Activated CD4-positive, alpha-beta T cell treated with anti-CD3 and anti-CD28 coated beads, Interleukin-2, amount 10 ng/mL, durations not matched to agents 24 days and 14 days (primary cell): ENCODE measurements around the gene EIF3I. TPM values are rescaled to one million over a fixed set of nuclear protein-coding genes. Genes with fewer than 3 reads are reported as not detected.

Experiments used
- DNase-seq: peaks from one replicate; pipeline ENCODE4 v3.0.0; 2022
- H3K27ac Mint-ChIP-seq: one replicate; pipeline ENCODE4 v1.8.0; 2022; ENCODE audit warnings: mild to moderate bottlenecking, mixed read lengths
- H3K27me3 Mint-ChIP-seq: one replicate; pipeline ENCODE4 v1.8.0; 2022; ENCODE audit warnings: mixed read lengths
- H3K36me3 Mint-ChIP-seq: one replicate; pipeline ENCODE4 v1.8.0; 2022; ENCODE audit warnings: low read depth, mild to moderate bottlenecking, mixed read lengths
- H3K4me1 Mint-ChIP-seq: one replicate; pipeline ENCODE4 v1.8.0; 2021; ENCODE audit warnings: mixed read lengths
- H3K4me3 Mint-ChIP-seq: one replicate; pipeline ENCODE4 v1.8.0; 2022; ENCODE audit warnings: mild to moderate bottlenecking, moderate library complexity, mixed read lengths
- H3K9me3 Mint-ChIP-seq: one replicate; pipeline ENCODE4 v1.8.0; 2021; ENCODE audit warnings: mixed read lengths
- intact Hi-C: fragments of 100-400 bp; cut with micrococcal nuclease; formaldehyde crosslinking; loops from one replicate; pipeline ENCODE4 v1.15.1; 2023
- total RNA-seq: library from RNA; stranded (reverse); gene quantifications from 2 replicates; pipeline ENCODE4 v1.2.3, GENCODE V29; 2022

The EIF3I gene
- total RNA-seq = 304 and 341 TPM in 2 replicates

GRCh38 chr1:32221980-32222755, at the start of gene EIF3I, which contains the start of gene TMEM234:
TSS of gene EIF3I (plus strand) at chr1:32222407. CDS start at chr1:32222442, 35 bp downstream.
TSS of gene TMEM234 (minus strand) at chr1:32222353. CDS start at chr1:32222322, 31 bp downstream.
- intact Hi-C loops = loop anchor here (1.0 to 5.0 kb wide), 5 partner anchors 17 to 172 kb away; partner anchors contain the start of genes BSDC1, HDAC1, IQCC and MARCKSL1
- DNase-seq = peak; percentile 98
- Mint-ChIP-seq H3K36me3 (peaks cover 20% of the 10 kb centered on the region), H3K4me3 (peak within 1 kb of the TSS; percentile 94), H3K4me1 (peaks cover 29% of the 10 kb centered on the region), H3K27ac (peak within 1 kb of the TSS; percentile 95), H3K27me3 (no peaks in the 10 kb centered on the region), H3K9me3 (no peaks in the 10 kb centered on the region)

GRCh38 chr1:32172621-32173245, 49.5 kb upstream of the EIF3I start:
- Mint-ChIP-seq H3K36me3 (peaks cover 42% of the 10 kb centered on the region), H3K4me3 (no peak overlapping the region), H3K9me3 (no peaks in the 10 kb centered on the region), H3K4me1 (peaks cover 10% of the 10 kb centered on the region), H3K27ac (no peak overlapping the region), H3K27me3 (no peaks in the 10 kb centered on the region)
- DNase-seq = no peak
- intact Hi-C loops = no loop called here

- no peak for DNase-seq
- Mint-ChIP-seq H3K27ac (peak overlapping the region; percentile 99), H3K36me3 (peaks cover 37% of the 10 kb centered on the region), H3K27me3 (no peaks in the 10 kb centered on the region), H3K4me3 (peak overlapping the region; percentile 98), H3K4me1 (peaks cover 31% of the 10 kb centered on the region), H3K9me3 (no peaks in the 10 kb centered on the region)
- intact Hi-C loops = loop anchor here (1.0 kb wide), 1 partner anchor 71 kb away; no protein-coding TSS in a partner anchor
Observed at GRCh38 chr1:32178380-32179192, 43.6 kb upstream of the EIF3I start.

GRCh38 chr1:32179193-32179442, 43.1 kb upstream of the EIF3I start:
- Mint-ChIP-seq H3K27ac (peak overlapping the region; percentile 99), H3K27me3 (no peaks in the 10 kb centered on the region), H3K36me3 (peaks cover 41% of the 10 kb centered on the region), H3K9me3 (no peaks in the 10 kb centered on the region), H3K4me1 (peaks cover 35% of the 10 kb centered on the region), H3K4me3 (peak overlapping the region; percentile 98)
- intact Hi-C loops = loop anchor here (1.0 kb wide), 1 partner anchor 72 kb away; no protein-coding TSS in a partner anchor
- DNase-seq = no peak

- H3K27me3 Mint-ChIP-seq = no peaks in the 10 kb centered on the region
- H3K4me1 Mint-ChIP-seq = peaks cover 39% of the 10 kb centered on the region
- peak within 1 kb of the TSS; percentile 98 for H3K4me3 Mint-ChIP-seq
- peak; percentile 97 for DNase-seq
- peaks cover 42% of the 10 kb centered on the region for H3K36me3 Mint-ChIP-seq
- intact Hi-C loops = loop anchor here (1.0 to 5.0 kb wide), 5 partner anchors 21 to 167 kb away; partner anchors contain the start of genes CCDC28B, KHDRBS1 and LCK
- H3K9me3 Mint-ChIP-seq = no peaks in the 10 kb centered on the region
- peak within 1 kb of the TSS; percentile 99 for H3K27ac Mint-ChIP-seq
Observed at GRCh38 chr1:32179443-32180185, 42.6 kb upstream of the EIF3I start, which contains the start of gene TXLNA. TSS of gene TXLNA (plus strand) at chr1:32179675. CDS start at chr1:32180346, 671 bp downstream.

- peak; percentile 82 for DNase-seq
- intact Hi-C loops = loop anchor here (1.0 to 5.0 kb wide), 4 partner anchors 20 to 168 kb away; partner anchors contain the start of genes CCDC28B, KHDRBS1 and LCK
- H3K36me3 Mint-ChIP-seq = peaks cover 47% of the 10 kb centered on the region
- peak overlapping the region; percentile 98 for H3K4me3 Mint-ChIP-seq
- no peaks in the 10 kb centered on the region for H3K9me3 Mint-ChIP-seq
- peak overlapping the region; percentile 99 for H3K27ac Mint-ChIP-seq
- H3K27me3 Mint-ChIP-seq = no peaks in the 10 kb centered on the region
- peaks cover 45% of the 10 kb centered on the region for H3K4me1 Mint-ChIP-seq
Observed at GRCh38 chr1:32180186-32181060, 41.8 kb upstream of the EIF3I start.

- Mint-ChIP-seq H3K4me1 (peaks cover 47% of the 10 kb centered on the region), H3K4me3 (peak overlapping the region; percentile 98), H3K27me3 (no peaks in the 10 kb centered on the region), H3K36me3 (peaks cover 52% of the 10 kb centered on the region), H3K27ac (peak overlapping the region; percentile 99), H3K9me3 (no peaks in the 10 kb centered on the region)
- intact Hi-C loops = loop anchor here (5.0 kb wide), 3 partner anchors 34 to 169 kb away; partner anchors contain the start of genes KHDRBS1 and LCK
- no peak for DNase-seq
Observed at GRCh38 chr1:32181065-32181464, 41.1 kb upstream of the EIF3I start.

- H3K27ac Mint-ChIP-seq = peak overlapping the region; percentile 70
- H3K27me3 Mint-ChIP-seq = no peaks in the 10 kb centered on the region
- intact Hi-C loops = loop anchor here (5.0 kb wide), 3 partner anchors 34 to 169 kb away; partner anchors contain the start of genes KHDRBS1 and LCK
- H3K9me3 Mint-ChIP-seq = no peaks in the 10 kb centered on the region
- peaks cover 52% of the 10 kb centered on the region for H3K4me1 Mint-ChIP-seq
- H3K4me3 Mint-ChIP-seq = peak overlapping the region; percentile 98
- no peak for DNase-seq
- peaks cover 57% of the 10 kb centered on the region for H3K36me3 Mint-ChIP-seq
Observed at GRCh38 chr1:32181563-32181962, 40.6 kb upstream of the EIF3I start.

GRCh38 chr1:32182060-32182459, 40.1 kb upstream of the EIF3I start:
- Mint-ChIP-seq H3K36me3 (peaks cover 58% of the 10 kb centered on the region), H3K4me1 (peaks cover 54% of the 10 kb centered on the region), H3K27ac (peak overlapping the region; percentile 58), H3K9me3 (no peaks in the 10 kb centered on the region), H3K27me3 (no peaks in the 10 kb centered on the region), H3K4me3 (peak overlapping the region; percentile 98)
- DNase-seq = no peak
- intact Hi-C loops = loop anchor here (5.0 kb wide), 3 partner anchors 35 to 170 kb away; partner anchors contain the start of genes KHDRBS1 and LCK

GRCh38 chr1:32184650-32185049, 37.6 kb upstream of the EIF3I start:
- H3K36me3 Mint-ChIP-seq = peaks cover 75% of the 10 kb centered on the region
- H3K27ac Mint-ChIP-seq = peak overlapping the region; percentile 65

GRCh38 chr1:32186077-32186476, 36.1 kb upstream of the EIF3I start:
- Mint-ChIP-seq H3K27ac (peak overlapping the region; percentile 85), H3K27me3 (no peaks in the 10 kb centered on the region), H3K4me3 (peak overlapping the region; percentile 68), H3K4me1 (peaks cover 46% of the 10 kb centered on the region), H3K9me3 (no peaks in the 10 kb centered on the region), H3K36me3 (peaks cover 72% of the 10 kb centered on the region)
- DNase-seq = no peak
- intact Hi-C loops = no loop called here

More at GRCh38 chr1:32184650-32185049, 37.6 kb upstream of the EIF3I start:
- H3K27me3 Mint-ChIP-seq = no peaks in the 10 kb centered on the region
- intact Hi-C loops = loop anchor here (5.0 kb wide), 3 partner anchors 37 to 172 kb away; partner anchors contain the start of genes KHDRBS1 and LCK
- H3K4me1 Mint-ChIP-seq = peaks cover 49% of the 10 kb centered on the region
- no peaks in the 10 kb centered on the region for H3K9me3 Mint-ChIP-seq
- peak overlapping the region; percentile 71 for H3K4me3 Mint-ChIP-seq
- DNase-seq = no peak

- peaks cover 42% of the 10 kb centered on the region for H3K4me1 Mint-ChIP-seq
- peak overlapping the region; percentile 68 for H3K4me3 Mint-ChIP-seq
- no peak for DNase-seq
- no peaks in the 10 kb centered on the region for H3K27me3 Mint-ChIP-seq
- H3K9me3 Mint-ChIP-seq = no peaks in the 10 kb centered on the region
- H3K27ac Mint-ChIP-seq = peak overlapping the region; percentile 85
- H3K36me3 Mint-ChIP-seq = peaks cover 72% of the 10 kb centered on the region
- intact Hi-C loops = no loop called here
Observed at GRCh38 chr1:32186491-32186890, 35.7 kb upstream of the EIF3I start.
